Measurements from ENCODE around the gene ZEB2.
"Not testable (repeated sequence)": the region's sequence is repeated elsewhere in the genome, so short reads cannot be mapped to it uniquely, and the experiment has no call there.

ZEB2 gene

DNA sequence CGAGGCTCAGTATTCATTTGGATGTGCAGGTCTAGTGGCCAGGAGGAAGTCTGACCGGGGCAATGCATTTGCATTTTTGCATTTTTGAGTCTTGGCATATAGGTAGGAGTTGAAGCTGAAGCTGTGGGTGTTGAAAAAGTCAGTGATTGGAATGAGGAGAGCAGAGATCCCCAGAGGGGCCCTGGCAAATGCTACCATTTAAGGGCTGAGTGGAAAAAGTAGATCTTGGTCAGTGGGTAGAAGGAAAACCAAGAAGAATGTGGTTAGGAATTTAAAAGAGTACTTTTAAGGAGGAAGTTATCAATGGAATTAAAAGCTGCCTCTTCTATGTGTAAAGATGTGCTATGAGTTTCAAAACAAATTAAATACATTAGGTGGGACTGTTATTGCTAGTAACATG, 143.0 kb downstream of the ZEB2 start:
- no peak for DNase-seq

DNA sequence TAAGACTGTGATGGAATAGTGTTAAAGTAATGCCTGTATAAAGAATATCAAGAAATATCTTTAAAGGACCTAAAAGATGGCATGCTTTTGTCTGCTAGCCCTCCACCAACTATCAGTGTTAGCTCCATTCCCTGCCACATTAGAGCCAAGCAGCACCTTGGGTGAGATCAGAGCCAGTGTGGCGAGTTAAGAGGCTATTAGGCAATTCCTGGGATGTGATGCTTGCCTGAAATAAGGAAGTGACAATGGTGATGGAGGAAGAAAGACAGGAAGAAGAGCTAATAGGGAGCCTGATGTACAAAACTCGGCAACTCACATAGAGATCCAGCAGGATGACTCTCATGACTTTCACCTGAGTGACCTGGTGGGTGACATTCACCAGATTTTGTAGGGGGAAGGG, 143.5 kb downstream of the ZEB2 start:
- DNase-seq: no peak

- DNase-seq: no peak
These were observed 145.7 kb downstream of the ZEB2 start for GRCh38 chr2:144374163-144374661.

- DNase-seq: no peak
These were observed 147.4 kb downstream of the ZEB2 start for GRCh38 chr2:144372410-144373080.

GRCh38 chr2:144370937-144371584, 148.9 kb downstream of the ZEB2 start:
- DNase-seq: no peak

DNA sequence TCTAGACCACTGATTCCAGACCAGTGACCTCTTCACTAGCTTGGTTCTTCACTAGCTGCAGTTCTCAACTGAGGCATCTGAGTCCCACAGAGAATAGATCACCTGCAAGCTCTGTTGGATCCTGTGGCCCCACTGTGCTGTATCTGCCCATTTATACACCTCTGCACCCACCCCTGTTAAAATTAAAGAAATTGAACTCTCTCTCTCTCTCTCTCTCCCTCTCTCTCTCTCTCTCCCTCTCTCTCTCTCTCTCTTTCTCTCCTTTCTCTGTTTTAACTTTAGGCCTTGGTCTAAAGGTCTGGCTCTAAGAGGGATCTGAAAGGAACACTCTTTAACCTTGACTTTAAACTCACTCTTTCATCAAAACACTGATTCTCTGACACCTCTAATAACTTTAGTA, 150.5 kb downstream of the ZEB2 start:
- no peak for DNase-seq

- DNase-seq: peak; percentile 27
These were observed 153.0 kb downstream of the ZEB2 start for GRCh38 chr2:144366825-144367429.

- DNase-seq: no peak
These were observed 154.8 kb downstream of the ZEB2 start for GRCh38 chr2:144364944-144365738.

GRCh38 chr2:144364247-144364646, 155.7 kb downstream of the ZEB2 start:
- DNase-seq: not testable (repeated sequence)

- DNase-seq: no peak
These were observed 157.5 kb downstream of the ZEB2 start for GRCh38 chr2:144362401-144362800.

- no peak for DNase-seq
These were observed 158.2 kb downstream of the ZEB2 start for GRCh38 chr2:144361742-144362141.

- DNase-seq: no peak
These were observed 160.2 kb downstream of the ZEB2 start for GRCh38 chr2:144359684-144360083.

- no peak for DNase-seq
These were observed 160.9 kb downstream of the ZEB2 start for GRCh38 chr2:144358979-144359541.

GRCh38 chr2:144358374-144358964, 161.4 kb downstream of the ZEB2 start:
- DNase-seq: no peak

- peak; percentile 24 for DNase-seq
These were observed 162.1 kb downstream of the ZEB2 start for GRCh38 chr2:144357623-144358373.

DNA sequence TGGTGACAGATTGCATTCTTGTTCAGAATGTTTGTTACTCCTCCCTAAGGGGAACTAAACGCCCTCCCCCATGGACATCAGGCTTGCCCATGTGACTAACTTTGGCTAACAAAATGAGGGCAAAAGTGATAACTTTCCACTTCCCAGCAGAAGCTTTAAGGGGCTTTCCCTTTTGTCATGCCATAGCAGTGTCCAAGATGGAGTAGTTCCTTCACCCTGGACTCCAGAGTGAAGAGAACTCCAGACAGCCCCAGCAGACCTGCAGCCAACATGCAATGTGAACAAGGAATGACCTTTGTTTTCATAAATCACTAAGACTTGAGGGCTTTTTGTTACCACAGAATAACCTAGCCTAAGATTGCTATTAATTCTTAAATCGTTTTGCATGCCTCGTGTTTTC, 163.5 kb downstream of the ZEB2 start:
- DNase-seq: no peak

- DNase-seq: no peak
These were observed 165.0 kb downstream of the ZEB2 start for GRCh38 chr2:144354953-144355352.

DNA sequence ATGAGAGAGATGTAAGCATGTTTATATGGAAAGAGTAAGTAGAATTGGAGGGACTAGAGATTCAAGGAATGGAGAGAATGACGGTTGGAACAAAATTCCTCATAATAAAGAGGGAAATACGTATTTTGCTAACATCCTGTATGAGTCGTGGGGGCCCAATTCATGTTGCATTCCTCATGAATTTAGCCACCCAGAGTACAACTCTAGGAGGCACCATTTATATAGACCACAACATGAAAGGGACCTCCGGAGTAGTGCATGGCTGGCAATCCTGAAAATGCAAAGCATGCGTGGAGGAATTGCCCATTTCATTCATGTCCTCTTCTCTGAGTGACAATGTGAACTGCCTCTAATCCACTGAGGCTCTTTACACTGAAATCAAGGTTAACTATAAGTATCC, 168.2 kb downstream of the ZEB2 start:
- DNase-seq: no peak

GRCh38 chr2:144350151-144350802, 169.6 kb downstream of the ZEB2 start:
- peak; percentile 29 for DNase-seq

GRCh38 chr2:144349674-144350073, 170.2 kb downstream of the ZEB2 start:
- no peak for DNase-seq

DNA sequence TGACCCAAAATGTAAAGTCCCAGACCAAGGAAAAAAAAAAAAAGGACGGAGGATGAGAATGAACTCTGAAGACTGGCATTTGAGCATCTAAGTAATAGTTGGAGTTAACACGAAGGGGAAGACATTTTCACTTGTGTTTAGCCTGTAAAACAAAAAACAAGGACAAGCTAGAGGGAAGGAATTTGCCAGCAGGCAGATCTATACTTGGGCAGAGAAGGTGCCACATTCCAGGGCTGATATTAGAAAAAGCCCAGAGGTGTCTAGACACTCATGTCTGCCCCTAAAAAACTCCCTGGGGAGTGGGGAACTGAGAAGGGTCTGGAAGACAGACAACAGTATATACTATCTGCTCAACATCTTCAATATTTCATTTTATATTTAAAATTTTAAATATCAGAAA, 171.1 kb downstream of the ZEB2 start:
- no peak for DNase-seq
